Measurements from ENCODE around the gene ADM2. TPM values are rescaled to one million over a fixed set of nuclear protein-coding genes. Genes with fewer than 3 reads are reported as not detected.
A peak's percentile ranks its signal among the peaks of the same experiment; 100 is the strongest.

Gene ADM2
- total RNA-seq, 1 experiment from 2014 or later, result 10.9 TPM

DNA sequence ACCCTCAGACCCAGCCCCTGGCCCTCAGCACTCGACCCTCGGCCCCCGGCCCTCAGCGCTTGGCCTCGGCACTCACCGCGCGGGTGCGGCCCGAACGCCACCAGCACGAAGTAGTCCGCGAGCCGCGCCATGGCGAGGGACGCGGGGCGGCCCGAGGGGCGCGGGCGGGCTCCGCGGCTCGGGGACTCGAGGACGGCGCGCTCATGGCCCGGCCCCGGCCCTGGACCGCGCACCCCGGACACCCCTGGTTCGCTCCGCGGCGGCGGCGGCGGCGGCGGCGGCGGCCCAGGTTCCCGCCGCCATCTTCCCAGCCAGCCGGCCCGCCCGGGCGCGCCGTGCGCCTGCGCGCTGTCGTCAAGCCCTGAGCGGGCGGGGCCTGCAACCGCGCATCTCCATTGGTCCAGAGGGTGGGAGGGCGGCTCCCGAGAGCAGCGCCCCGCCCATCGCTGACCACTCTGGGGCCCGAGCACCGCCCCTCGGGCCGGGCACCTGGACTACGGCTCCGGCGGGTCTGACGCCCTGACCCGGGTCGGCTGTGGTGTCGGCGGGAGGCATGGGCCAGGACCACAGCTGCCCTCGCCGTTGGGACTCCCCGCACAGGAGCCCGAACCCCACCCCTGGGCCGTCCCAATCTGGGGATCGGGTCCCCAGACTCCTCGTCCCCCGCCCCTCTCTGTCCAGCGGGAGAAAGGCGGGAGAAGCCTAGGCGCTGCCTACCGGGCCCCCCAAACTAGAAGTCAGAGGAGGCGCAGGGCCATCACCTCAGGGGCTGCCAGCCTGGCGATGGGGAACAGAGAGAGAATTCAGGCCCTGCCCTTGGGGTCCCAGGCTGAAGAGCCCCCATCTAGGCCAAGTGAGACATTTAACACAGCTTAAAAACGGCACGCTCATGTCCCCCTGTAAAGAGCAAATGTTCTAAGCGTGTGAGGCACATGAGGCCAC, 6.4 kb upstream of the ADM2 start, which contains the start of gene SBF1:
SBF1 (minus strand) TSS at position 326 of the 942 bp plus-strand sequence; CDS start at position 131, 195 bp downstream.
- Mint-ChIP-seq H3K27me3 (ENCODE audit: low read depth) (peaks cover 31% of the 10 kb centered on the region), H3K36me3 (no peaks in the 10 kb centered on the region), H3K27ac (peak within 1 kb of the TSS; percentile 76; the same call in 1 of the 2 replicates), H3K4me3 (peak within 1 kb of the TSS; percentile 87), H3K9me3 (no peaks in the 10 kb centered on the region), H3K4me1 (peaks cover 41% of the 10 kb centered on the region)
- DNase-seq (ENCODE audit: low spot score), result peak; percentile 90
- CTCF ChIA-PET, result no interaction called here
- TF ChIP-seq ZBTB43 (CRISPR knock-in tag; IDR thresholded peaks at IDR 0.05) (no peak), NFATC4 (CRISPR knock-in tag; IDR thresholded peaks at IDR 0.05) (no peak), IRF2 (CRISPR knock-in tag; IDR thresholded peaks at IDR 0.05; ENCODE audit: borderline replicate concordance, low read depth) (no peak), SMAD4 (CRISPR knock-in tag; IDR thresholded peaks at IDR 0.05) (no peak), MXD4 (CRISPR knock-in tag; IDR thresholded peaks at IDR 0.05; ENCODE audit: borderline replicate concordance) (no peak), ZNF423 (CRISPR knock-in tag; IDR thresholded peaks at IDR 0.05) (no peak), NR1H2 (CRISPR knock-in tag; IDR thresholded peaks at IDR 0.05) (no peak), ELF4 (CRISPR knock-in tag; IDR thresholded peaks at IDR 0.05; ENCODE audit: low read depth) (no peak), E2F4 (CRISPR knock-in tag; IDR thresholded peaks at IDR 0.05; ENCODE audit: borderline replicate concordance, low read depth) (no peak), ZBTB21 (CRISPR knock-in tag; IDR thresholded peaks at IDR 0.05; ENCODE audit: borderline replicate concordance) (no peak), TP53 (CRISPR knock-in tag; IDR thresholded peaks at IDR 0.05) (no peak), PREB (CRISPR knock-in tag; IDR thresholded peaks at IDR 0.05; ENCODE audit: borderline replicate concordance) (no peak), NFYB (CRISPR knock-in tag; conservative IDR thresholded peaks at IDR 0.05; ENCODE audit: low read depth) (0 out of 2 replicates have a peak, but pooled peaks have one; percentile 41), FOXP1 (CRISPR knock-in tag; IDR thresholded peaks at IDR 0.05; ENCODE audit: borderline replicate concordance) (no peak), NFE2L1 (CRISPR knock-in tag; IDR thresholded peaks at IDR 0.05) (no peak), CTCF (IDR thresholded peaks at IDR 0.05) (no peak), SP1 (CRISPR knock-in tag; conservative IDR thresholded peaks at IDR 0.05) (peak; percentile 91), ZMAT4 (CRISPR knock-in tag; IDR thresholded peaks at IDR 0.05) (no peak)
- TF ChIP-seq, protein P1, sequence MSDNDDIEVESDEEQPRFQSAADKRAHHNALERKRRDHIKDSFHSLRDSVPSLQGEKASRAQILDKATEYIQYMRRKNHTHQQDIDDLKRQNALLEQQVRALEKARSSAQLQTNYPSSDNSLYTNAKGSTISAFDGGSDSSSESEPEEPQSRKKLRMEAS (CRISPR knock-in tag; IDR thresholded peaks at IDR 0.05), result no peak
- TF ChIP-seq, protein P2, sequence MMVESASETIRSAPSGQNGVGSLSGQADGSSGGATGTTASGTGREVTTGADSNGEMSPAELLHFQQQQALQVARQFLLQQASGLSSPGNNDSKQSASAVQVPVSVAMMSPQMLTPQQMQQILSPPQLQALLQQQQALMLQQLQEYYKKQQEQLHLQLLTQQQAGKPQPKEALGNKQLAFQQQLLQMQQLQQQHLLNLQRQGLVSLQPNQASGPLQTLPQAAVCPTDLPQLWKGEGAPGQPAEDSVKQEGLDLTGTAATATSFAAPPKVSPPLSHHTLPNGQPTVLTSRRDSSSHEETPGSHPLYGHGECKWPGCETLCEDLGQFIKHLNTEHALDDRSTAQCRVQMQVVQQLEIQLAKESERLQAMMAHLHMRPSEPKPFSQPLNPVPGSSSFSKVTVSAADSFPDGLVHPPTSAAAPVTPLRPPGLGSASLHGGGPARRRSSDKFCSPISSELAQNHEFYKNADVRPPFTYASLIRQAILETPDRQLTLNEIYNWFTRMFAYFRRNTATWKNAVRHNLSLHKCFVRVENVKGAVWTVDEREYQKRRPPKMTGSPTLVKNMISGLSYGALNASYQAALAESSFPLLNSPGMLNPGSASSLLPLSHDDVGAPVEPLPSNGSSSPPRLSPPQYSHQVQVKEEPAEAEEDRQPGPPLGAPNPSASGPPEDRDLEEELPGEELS (CRISPR knock-in tag; IDR thresholded peaks at IDR 0.05), result 0 out of 2 replicates have a peak, but pooled peaks have one; percentile 31
- TF ChIP-seq, protein P3, sequence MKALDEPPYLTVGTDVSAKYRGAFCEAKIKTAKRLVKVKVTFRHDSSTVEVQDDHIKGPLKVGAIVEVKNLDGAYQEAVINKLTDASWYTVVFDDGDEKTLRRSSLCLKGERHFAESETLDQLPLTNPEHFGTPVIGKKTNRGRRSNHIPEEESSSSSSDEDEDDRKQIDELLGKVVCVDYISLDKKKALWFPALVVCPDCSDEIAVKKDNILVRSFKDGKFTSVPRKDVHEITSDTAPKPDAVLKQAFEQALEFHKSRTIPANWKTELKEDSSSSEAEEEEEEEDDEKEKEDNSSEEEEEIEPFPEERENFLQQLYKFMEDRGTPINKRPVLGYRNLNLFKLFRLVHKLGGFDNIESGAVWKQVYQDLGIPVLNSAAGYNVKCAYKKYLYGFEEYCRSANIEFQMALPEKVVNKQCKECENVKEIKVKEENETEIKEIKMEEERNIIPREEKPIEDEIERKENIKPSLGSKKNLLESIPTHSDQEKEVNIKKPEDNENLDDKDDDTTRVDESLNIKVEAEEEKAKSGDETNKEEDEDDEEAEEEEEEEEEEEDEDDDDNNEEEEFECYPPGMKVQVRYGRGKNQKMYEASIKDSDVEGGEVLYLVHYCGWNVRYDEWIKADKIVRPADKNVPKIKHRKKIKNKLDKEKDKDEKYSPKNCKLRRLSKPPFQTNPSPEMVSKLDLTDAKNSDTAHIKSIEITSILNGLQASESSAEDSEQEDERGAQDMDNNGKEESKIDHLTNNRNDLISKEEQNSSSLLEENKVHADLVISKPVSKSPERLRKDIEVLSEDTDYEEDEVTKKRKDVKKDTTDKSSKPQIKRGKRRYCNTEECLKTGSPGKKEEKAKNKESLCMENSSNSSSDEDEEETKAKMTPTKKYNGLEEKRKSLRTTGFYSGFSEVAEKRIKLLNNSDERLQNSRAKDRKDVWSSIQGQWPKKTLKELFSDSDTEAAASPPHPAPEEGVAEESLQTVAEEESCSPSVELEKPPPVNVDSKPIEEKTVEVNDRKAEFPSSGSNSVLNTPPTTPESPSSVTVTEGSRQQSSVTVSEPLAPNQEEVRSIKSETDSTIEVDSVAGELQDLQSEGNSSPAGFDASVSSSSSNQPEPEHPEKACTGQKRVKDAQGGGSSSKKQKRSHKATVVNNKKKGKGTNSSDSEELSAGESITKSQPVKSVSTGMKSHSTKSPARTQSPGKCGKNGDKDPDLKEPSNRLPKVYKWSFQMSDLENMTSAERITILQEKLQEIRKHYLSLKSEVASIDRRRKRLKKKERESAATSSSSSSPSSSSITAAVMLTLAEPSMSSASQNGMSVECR (CRISPR knock-in tag; IDR thresholded peaks at IDR 0.05; ENCODE audit: borderline replicate concordance), result no peak
- TF ChIP-seq, protein P4, sequence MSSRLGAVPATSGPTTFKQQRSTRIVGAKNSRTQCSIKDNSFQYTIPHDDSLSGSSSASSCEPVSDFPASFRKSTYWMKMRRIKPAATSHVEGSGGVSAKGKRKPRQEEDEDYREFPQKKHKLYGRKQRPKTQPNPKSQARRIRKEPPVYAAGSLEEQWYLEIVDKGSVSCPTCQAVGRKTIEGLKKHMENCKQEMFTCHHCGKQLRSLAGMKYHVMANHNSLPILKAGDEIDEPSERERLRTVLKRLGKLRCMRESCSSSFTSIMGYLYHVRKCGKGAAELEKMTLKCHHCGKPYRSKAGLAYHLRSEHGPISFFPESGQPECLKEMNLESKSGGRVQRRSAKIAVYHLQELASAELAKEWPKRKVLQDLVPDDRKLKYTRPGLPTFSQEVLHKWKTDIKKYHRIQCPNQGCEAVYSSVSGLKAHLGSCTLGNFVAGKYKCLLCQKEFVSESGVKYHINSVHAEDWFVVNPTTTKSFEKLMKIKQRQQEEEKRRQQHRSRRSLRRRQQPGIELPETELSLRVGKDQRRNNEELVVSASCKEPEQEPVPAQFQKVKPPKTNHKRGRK (CRISPR knock-in tag; IDR thresholded peaks at IDR 0.05; ENCODE audit: borderline replicate concordance), result no peak
- ATAC-seq, result peak; percentile 93
- POLR2A ChIA-PET, result no interaction called here
